Lung microvascular endothelial cell (primary cell): Measurements from ENCODE around the gene NEMP1. TPM values are rescaled to one million over a fixed set of nuclear protein-coding genes. Genes with fewer than 3 reads are reported as not detected.
"Not testable (repeated sequence)": the region's sequence is repeated elsewhere in the genome, so short reads cannot be mapped to it uniquely, and the experiment has no call there.

ENCODE experiments used
- DNase-seq, 2 donors: peaks; one replicate each; pipeline versions ENCODE4 v3.0.0 to v3.0.0-alpha.2; 2010; ENCODE audit warnings: low read depth in 2 of 2
- total RNA-seq: library from RNA; depleted of rRNA; stranded (reverse); fragments of >200 nt; gene quantifications from 2 replicates; pipeline ENCODE4 v1.2.1, GENCODE V29; 2014

NEMP1 gene
- total RNA-seq, 1 donor from 2014 or later: 3.6 TPM

DNA sequence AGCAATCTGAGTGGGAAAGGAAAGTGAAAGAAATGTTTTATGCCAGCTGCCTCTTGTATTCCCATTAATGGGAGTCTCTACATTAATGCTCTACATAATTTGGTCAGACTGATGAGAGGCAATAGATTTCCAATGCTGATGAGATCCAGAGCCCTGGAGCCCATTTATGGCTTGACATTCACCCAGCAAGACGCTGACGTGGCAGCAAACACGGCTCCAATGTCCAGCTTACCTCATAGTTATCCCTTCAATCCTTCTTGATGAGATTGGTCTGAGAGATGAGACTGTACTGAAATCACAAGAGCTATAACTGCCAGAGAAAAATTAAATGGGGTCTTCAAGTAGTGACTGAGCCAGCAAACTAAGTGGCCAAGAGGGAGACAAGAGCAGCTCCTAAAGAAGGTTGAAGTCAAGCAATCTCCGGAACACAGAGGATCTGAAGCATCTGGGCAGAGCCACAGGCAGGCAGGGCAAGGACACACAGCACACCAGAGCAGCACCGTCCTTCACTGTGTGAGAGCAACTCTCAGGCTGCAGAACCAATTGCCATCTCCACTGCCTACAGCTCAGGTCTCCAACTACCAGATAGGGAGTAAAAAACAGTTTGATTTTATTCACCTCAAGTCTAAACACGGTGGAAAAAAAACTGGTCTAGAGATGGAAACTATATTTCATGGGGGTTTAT lies 21.4 kb downstream of the NEMP1 start:
- no peak for DNase-seq

DNA sequence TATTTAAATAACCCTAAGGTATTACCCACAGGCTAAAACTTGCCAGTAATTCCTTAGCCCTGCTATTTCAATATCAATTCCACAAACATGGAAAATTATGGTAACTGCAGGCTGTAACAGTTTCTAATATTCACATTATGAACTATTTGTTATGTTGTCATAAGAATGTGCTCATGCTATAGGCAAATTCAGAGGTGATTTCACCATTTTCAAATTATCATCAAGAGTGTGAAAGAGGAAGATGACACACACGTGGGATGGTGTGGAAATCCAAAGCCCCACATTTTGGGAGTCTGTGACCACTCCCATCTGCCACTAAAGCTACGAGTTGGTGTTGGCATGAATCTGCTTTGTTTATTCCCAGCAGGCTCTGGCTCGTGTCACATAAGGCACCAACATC lies 22.8 kb downstream of the NEMP1 start:
- no peak for DNase-seq

DNA sequence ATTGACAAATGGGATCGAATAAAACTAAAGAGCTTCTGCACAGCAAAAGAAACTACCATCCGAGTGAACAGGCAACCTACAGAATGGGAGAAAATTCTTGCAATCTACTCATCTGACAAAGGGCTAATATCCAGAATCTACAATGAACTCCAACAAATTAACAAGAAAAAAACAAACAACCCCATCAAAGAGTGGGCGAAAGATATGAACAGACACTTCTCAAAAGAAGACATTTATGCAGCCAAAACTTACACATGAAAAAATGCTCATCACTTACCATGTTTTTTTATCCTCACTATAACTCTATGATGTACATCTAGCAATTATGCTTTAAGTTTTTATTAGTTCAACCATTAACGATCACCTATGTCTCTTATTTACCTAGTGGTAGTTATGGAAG lies 24.7 kb downstream of the NEMP1 start:
- not testable (repeated sequence) for DNase-seq

DNA sequence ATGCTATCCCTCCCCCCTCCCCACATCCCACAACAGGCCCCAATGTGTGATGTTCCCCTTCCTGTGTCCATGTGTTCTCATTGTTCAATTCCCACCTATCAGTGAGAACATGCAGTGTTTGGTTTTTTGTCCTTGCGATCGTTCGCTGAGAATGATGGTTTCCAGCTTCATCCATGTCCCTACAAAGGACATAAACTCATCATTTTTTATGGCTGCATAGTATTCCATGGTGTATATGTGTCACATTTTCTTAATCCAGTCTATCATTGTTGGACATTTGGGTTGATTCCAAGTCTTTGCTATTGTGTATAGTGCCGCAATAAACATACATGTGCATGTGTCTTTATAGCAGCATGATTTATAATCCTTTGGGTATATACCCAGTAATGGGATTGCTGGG lies 25.4 kb downstream of the NEMP1 start:
- not testable (repeated sequence) for DNase-seq

DNA sequence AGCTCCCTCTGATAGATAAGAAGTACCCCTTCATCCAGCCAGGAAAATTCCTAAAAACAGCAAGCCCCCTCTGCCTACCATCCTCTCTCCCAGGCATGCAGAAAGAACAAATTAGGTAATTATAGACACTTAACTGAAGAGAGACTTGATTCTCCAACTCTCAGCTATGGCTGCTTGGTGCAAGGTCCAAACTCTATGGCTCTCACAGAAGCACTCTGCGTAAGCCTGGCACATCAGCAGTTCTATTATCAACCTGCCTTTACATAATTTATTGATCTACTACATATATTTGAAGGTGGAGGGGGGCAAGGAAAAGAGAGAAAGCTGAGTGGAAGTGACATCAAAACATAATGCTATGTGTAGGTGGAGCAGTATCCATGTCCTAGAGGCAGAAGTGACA lies 27.6 kb downstream of the NEMP1 start:
- no peak for DNase-seq

DNA sequence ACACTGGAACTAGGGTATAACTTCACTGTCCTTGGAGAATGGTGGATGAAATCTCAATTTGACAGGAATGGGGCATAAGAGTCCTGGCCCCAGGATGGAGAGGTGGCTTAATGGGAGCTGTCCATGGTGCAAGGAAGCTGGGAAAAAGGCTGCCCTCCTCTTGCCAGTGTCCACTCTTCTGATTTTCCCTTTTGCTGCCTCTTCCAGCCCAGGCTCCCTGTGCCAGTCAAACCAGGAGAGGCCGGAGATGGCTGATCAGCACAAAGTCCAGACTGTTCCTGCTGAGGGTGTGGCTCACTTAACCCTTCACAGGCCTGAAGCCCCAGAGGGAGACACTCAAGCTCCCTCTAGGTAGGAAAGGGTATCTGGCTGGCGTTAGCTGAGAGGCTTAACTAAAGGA lies 28.7 kb downstream of the NEMP1 start, which contains the start of gene MYO1A:
MYO1A (minus strand) TSS at position 240 of the 400 bp plus-strand sequence. CDS start 1,806 bp downstream, outside the sequence.
- peak; percentile 4 to 22 for DNase-seq

DNA sequence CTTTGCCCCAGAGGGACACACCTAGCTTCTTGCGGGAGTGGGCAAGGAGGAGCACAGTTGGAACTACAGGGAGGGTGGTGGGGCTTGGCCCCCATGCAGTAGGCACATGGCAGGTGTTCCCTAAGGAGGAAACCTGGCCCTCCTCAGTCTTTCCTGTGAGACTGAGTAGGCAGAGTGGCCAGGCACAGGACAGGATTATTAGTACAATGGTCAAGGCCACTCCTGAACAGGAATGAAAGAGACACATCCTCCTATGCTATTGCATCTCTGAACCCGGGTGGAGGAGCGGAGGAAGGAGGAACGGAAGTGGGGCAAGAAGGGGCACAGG lies 29.5 kb downstream of the NEMP1 start:
- DNase-seq: no peak

DNA sequence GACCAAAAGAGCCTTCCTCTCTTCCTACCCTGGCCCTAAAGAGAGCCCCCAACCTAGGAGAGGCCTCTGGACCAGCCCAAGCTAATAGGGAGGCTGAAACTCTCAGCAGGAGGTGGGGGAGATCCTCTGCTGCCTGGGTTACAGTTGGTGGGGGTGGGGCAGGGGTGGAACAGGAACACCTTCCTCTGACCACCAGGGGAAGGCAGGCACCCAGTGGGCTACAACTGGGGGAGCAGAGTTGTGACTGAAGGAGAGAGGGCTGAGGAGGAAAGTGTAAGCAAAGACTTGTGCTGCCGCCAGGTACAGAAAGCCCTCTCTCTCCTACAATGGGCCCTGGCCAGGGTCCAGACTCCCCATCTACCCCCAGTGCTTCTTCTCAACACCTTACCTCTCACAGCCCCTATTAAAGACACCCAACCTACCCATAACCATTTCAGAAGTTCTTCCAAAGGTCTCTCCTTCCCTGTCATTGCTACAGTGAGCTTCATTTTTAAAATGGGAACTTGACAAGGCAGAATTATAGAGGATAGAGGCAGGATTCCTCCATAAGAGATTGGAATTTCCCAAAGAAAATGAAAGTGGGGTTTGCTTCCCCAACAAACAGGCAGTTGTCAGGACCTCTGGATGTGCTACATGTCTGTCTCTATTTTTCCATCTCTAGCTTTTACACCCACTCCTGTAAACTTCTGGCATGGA lies 30.0 kb downstream of the NEMP1 start:
- no peak for DNase-seq

DNA sequence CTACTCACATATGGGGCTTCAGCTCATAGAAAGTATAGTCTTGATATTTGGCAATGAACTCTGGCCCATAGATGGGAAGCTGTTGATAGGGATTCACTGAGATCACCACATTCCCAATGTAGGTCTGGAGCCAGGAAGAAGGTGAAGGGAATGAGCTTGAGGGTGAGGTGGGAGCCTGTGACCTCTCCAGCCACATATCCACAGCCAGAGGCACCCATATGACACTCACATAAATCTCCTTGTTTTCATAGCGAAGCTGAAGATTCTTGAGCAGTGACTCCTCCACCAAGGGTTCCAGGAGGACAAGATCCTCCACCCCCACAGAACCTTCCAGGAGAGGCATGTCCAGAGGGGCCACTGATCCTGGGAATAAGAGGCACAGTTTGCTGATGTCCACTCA lies 30.6 kb downstream of the NEMP1 start:
- no peak for DNase-seq

DNA sequence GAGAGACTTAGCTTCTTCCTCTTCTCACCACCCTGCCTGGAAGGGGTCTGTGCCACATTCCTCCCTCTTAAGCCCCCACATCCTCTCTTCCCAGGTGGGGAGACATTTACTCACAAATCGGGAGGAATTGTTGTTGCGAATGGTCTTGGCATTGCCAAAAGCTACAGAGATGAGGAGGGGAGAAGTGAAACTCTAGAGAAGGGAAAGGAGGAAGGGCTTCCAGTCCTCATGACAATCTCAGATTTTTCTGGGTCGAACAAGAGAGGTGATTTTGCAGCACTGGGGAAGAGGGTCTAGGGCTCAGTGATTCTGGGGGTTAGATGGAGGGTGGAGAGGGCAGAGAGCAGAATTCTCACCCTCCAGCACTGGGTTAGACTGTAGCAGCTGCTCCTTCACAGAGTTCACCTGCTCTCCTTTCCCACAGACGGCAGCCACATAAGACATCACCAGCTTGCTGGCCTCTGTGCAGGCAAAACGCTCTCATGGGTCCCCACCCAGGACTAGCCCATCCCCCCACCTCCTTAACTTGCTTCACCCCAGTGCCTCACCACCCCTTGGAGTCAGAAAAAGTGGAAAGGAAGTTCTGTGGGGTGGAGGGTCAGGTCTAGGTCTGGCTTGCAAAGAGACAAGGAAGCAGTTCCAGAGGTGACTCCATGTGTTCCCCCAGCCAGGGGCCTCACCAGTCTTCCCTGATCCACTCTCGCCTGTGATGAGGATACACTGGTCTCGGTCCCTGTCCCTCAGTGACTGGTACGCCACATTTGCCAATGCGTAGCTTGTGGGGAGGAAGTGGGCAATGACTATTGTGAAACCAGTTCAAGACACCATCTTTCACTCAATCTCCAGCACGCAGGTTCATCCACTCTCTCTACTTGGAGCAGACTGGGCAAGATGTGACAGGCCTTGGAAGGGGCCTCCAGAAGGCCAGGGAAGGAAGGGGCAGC lies 31.4 kb downstream of the NEMP1 start:
- no peak for DNase-seq

DNA sequence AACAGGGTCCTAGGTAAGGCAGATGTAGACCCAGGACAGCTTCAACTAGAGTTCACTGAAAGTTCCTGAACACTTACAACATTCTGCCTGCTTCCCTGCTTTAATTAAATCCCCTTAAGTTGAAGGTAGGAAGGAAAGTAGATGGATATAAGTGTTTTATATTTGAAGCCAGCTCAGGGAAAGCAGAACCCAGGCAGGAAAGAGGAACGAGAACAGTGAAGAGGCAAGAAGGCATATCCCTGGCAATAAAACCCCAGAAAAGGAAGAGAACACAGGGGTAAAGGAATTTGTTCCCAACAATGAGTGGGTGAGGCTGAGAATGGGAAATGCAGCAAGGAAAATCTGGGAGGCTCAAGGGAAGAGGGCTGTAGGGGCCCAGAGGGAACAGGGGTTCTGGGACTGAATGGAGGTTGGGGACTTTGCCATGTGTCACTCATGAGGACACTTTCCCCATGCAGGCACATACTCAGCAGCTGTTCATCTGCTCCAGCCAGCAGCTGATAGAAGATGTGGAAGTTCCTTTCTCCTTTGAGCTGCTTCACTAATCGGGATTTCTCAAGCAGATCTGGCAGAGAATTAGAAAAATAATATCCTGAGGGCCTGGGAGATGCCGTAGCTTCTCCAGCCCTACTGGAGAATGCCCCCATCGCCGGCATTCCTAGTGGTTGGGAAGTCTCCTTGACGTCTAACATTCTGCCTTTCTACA lies 32.4 kb downstream of the NEMP1 start:
- no peak for DNase-seq

DNA sequence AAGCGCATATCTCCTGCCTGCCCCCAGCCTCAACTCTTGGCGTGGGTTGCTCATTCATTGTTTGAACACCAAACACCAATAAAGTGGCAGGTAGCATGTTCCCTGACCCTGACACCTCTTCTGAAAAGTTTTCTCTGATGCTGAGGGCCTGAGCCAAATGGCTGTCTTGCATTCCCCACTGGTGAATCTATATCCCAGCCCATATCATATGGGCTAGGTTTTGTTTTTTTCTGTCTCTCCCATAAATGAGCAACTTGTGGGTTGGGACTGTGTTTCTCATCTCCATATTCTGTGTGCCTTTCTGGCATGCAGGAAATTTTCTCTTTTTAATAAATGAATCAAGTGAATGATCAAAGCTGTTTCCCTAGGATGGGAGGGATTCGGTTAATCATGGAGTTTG lies 33.7 kb downstream of the NEMP1 start:
- no peak for DNase-seq

DNA sequence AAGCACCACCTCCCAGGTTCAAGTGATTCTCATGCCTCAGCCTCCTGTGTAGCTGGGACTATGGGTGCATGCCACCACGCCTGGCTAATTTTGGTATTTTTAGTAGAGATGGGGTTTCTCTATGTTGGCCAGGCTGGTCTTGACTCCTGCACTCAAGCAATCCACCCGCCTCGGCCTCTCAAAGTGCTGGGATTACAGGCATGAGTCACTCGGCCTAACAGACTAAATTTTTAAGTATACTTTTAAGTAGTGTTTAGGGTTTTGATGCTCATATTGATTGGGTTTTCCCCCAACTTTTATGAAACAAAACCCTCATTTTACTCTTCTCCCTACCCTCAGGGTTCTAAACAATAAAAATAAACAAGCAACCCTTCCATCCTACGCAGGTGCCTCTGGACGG lies 34.1 kb downstream of the NEMP1 start:
- no peak for DNase-seq

DNA sequence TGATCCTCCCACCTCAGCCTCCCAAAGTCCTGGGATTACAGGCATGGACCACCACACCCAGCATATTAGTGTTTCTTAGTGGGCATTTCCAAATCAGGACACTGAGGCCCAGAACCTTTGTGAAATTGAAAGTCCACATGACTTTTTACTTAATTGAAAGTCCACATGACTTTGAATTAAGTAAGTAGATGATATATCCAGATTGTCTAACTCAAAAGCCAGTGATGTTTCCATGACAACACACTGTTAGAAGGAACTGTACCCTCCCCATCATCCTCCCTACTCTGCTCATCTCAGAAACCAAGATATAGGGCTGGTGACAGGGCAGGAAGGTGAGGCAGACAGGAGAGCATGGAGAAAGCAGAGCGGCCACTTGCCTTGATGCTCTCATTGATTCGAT lies 35.9 kb downstream of the NEMP1 start:
- no peak for DNase-seq

DNA sequence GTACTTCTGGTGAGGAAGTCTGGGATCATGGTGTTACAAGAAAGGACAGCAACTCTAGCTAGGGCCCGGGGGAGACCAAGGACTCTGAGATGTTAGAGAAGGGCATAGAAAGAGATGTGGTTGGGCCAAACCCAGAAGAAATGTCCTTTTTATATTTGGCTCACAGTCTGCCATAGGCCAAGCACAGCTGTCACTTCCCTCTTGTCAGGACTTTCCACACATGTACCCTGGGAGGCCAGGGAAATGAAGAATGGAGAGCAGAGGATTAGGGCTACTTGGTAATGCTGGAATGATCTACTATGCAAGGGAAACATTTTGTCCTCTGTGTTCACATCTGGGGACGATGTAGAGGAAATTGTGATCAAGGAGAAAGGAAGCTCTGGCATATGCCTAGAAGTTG lies 37.8 kb downstream of the NEMP1 start:
- DNase-seq: no peak

DNA sequence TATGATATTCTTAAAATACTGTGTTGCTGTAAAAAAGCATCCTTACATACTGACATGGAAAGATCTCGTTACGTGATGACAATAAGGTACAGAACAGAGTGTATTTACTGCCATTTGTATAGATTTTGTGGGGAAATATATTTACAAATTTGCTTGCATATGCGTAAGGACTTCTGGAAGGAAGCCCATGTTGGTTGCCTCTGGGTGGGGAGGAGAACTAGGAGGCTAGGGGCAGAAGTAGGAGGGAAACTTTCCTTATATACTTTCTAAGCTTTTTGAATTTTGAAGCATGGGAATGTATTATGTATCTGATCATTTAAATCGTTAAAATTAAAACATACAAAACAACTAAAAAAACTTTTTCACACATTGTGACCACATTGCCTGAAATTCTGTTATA lies 38.4 kb downstream of the NEMP1 start:
- DNase-seq: no peak

DNA sequence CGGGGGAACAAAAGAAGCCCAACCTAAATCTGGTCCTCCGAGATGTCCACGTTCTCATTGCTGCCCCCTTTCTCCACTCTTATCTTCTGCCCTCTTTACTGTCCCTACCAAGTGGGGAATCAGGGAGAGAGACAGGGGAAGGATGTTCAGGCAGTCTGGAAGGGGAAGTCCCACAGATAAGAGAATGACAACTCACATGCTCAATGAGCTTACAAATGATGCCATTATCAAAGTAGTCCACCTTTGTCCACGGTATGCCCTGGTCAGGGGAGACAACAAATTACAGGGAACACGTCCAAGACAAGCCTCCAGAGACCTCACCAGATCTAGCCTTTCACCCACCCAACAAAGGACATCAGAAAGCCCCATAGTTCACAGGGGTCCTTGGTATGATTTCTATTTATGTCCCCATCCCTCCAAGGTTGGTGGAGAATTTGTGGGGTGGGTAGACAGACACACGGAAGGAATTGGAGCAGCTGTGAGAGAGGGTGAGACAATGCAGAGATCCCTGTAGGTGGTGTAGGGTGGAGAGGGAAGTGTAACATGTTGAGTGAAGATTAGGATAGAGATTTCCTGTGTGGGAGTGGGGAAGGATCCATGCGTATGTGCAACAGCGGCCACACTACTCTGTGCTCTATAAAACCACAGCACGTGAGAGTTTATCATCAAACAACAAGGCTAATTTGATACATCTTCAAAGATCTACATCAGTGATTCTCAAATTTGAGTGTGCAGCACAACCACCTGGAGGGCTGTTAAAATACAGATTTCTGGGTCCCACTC lies 39.4 kb downstream of the NEMP1 start:
- DNase-seq: no peak

DNA sequence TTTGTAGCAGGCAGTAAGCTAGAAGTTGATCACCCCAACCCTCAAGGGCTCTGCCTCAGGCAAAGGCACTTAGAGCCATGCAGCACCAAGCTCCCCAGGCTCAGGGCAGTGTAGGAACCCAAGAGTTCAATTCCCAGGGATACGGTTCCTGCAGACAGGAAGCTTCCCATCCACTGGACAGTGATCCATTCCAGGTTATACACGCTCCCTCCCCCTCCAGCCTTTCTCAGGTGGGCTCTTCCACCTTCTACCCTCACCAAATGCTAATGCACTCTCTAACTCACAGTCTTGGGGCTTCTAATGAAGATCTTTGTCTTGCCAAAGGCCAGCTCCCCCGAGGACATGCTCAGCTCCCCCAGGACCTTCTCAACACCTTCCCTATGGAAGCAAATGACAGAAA lies 41.3 kb downstream of the NEMP1 start:
- DNase-seq: no peak

DNA sequence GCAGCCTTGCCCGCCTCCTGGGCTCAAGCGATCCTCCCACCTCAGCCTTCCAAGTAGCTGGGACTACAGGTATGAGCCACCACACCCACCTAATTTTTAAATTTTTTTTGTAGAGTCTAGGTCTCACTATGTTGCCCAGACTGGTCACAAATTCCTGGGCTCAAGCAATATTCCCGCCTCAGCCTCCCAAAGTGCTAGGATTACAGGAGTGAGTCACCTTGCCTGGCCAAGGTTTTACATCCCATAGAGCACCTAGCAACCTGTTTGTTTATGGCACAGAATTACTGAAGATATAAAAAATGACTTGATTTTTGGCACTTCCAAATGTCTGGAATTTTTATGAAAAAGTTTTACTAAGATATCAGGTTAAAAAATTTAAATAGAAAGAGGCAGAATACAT lies 45.2 kb downstream of the NEMP1 start:
- DNase-seq: no peak

DNA sequence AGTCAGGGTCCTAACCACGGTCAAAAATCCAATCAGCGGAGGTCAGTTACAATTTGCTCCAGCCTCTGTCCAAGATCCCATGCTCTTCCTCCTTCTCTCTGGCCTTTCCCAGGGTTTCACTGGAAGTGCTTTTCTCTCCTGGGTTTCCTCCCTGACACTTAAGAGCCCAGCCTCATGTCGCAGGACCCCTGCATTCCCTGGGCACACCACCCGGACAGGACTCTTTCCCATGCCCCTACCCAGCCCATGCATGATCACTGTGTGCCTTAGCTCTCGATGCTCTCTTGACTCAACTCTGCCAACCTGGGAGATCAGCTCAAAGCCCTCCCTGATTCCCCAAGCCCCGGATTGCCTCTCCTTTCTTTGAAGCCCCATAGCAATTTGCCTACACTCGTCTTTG lies 46.8 kb downstream of the NEMP1 start:
- no peak for DNase-seq

DNA sequence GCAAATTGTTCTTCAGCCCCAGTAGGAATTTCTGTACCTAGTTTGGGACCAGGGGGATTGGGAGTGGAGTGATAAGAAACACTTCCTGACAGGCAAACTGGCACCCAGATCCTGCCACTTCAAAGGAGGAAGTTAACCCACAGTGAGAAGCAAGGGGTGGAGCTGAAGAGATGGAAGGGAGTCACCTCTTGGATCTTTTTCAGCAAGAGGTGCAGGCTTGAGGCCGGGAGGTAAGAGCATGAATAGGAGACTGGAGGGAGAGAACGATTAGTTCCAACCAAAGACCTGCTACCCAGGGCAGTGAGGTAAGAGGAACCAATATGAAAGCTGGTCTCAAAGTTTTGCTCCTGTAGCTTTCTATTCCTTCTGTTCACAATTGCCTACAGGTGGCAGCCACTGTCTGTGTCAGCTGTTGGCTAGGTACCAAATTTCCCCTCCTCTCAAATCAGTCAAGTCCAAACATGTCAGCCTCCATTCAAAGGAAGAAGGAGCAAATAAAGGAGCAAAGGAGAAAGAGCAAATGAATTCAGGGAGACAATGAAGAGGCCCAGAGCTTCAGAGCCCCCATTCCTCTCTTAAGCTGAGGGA lies 47.4 kb downstream of the NEMP1 start:
- DNase-seq: peak; percentile 10 to 30
